Astrocyte (in vitro differentiated cells and primary cell): ENCODE data around the gene ARPP21. TPM values are rescaled to one million over a fixed set of nuclear protein-coding genes. Genes with fewer than 3 reads are reported as not detected.

ENCODE experiments used
- DNase-seq: peaks from one replicate; pipeline ENCODE4 v3.0.0-alpha.2; 2010; ENCODE audit warnings: low read depth
- FAIRE-seq: peaks from 2 replicates; lab custom pipeline; 2011; peaks lifted over from hg19 to GRCh38; lab: Jason Lieb, UNC
- H2AFZ ChIP-seq: 2 replicates; pipeline ENCODE4 v1.6.0; 2012; ENCODE audit warnings: low read depth, low read length, inconsistent platforms
- H3K27ac ChIP-seq: 2 replicates; pipeline ENCODE4 v1.5.1; 2011; ENCODE audit warnings: low read depth, low read length, inconsistent platforms
- H3K27me3 ChIP-seq: 2 replicates; pipeline ENCODE4 v1.6.0; 2011; ENCODE audit warnings: low read length, inconsistent platforms; ENCODE audit not compliant: insufficient read depth
- H3K36me3 ChIP-seq: 2 replicates; pipeline ENCODE4 v1.5.1; 2011; ENCODE audit warnings: low read length, inconsistent platforms; ENCODE audit not compliant: insufficient read depth
- H3K4me1 ChIP-seq: 2 replicates; pipeline ENCODE4 v1.5.1; 2011; ENCODE audit warnings: low read length, inconsistent platforms; ENCODE audit not compliant: insufficient read depth
- H3K4me2 ChIP-seq: 2 replicates; pipeline ENCODE4 v1.6.0; 2012; ENCODE audit warnings: low read length, inconsistent platforms
- H3K4me3 ChIP-seq: 2 replicates; pipeline ENCODE4 v1.5.1; 2011; ENCODE audit warnings: low read depth, mild to moderate bottlenecking, low read length, inconsistent platforms; ENCODE audit not compliant: insufficient read depth
- H3K79me2 ChIP-seq: 2 replicates; pipeline ENCODE4 v1.6.0; 2012; ENCODE audit warnings: mild to moderate bottlenecking, low read length, inconsistent platforms; ENCODE audit not compliant: insufficient read depth
- H3K9ac ChIP-seq: 2 replicates; pipeline ENCODE4 v1.6.0; 2012; ENCODE audit warnings: mild to moderate bottlenecking, low read length, inconsistent platforms
- H3K9me3 ChIP-seq: 2 replicates; pipeline ENCODE4 v1.5.1; 2012; ENCODE audit warnings: low read depth, mild to moderate bottlenecking, low read length, inconsistent platforms; ENCODE audit not compliant: insufficient read depth
- H4K20me1 ChIP-seq: 2 replicates; pipeline ENCODE4 v1.6.0; 2012; ENCODE audit warnings: low read length, inconsistent platforms; ENCODE audit not compliant: insufficient read depth
- H3K27ac Mint-ChIP-seq: one replicate; pipeline ENCODE4 v1.8.0; 2021; ENCODE audit warnings: mild to moderate bottlenecking, mixed read lengths; ENCODE audit not compliant: unreplicated experiment
- H3K27me3 Mint-ChIP-seq: one replicate; pipeline ENCODE4 v1.8.0; 2021; ENCODE audit warnings: low read depth, mixed read lengths; ENCODE audit not compliant: unreplicated experiment
- H3K36me3 Mint-ChIP-seq: one replicate; pipeline ENCODE4 v1.8.0; 2021; ENCODE audit warnings: low read depth, mixed read lengths; ENCODE audit not compliant: unreplicated experiment
- H3K4me1 Mint-ChIP-seq: one replicate; pipeline ENCODE4 v1.8.0; 2021; ENCODE audit warnings: low read depth, mixed read lengths; ENCODE audit not compliant: unreplicated experiment
- H3K4me3 Mint-ChIP-seq: one replicate; pipeline ENCODE4 v1.8.0; 2021; ENCODE audit warnings: mild to moderate bottlenecking, moderate library complexity, mixed read lengths; ENCODE audit not compliant: unreplicated experiment
- H3K9me3 Mint-ChIP-seq: one replicate; pipeline ENCODE4 v1.8.0; 2021; ENCODE audit warnings: mild to moderate bottlenecking, mixed read lengths; ENCODE audit not compliant: unreplicated experiment
- EZH2 ChIP-seq: IDR thresholded peaks from 2 replicates; pipeline ENCODE4 v1.6.1; 2012; ENCODE audit warnings: mild to moderate bottlenecking, low read length, inconsistent platforms; ENCODE audit not compliant: insufficient read depth
- total RNA-seq: library from RNA; stranded (reverse); gene quantifications from 2 replicates; pipeline ENCODE4 v1.2.1, GENCODE V29; 2021
- TF ChIP-seq, protein P1 (sequence below): IDR thresholded peaks from 2 replicates; pipeline ENCODE4 v1.5.1; 2011; ENCODE audit warnings: low read depth, mild to moderate bottlenecking, inconsistent platforms, low read length, moderate library complexity; ENCODE audit not compliant: insufficient read depth

ARPP21 gene
- total RNA-seq, 1 donor from 2014 or later, result 0.45 TPM

DNA sequence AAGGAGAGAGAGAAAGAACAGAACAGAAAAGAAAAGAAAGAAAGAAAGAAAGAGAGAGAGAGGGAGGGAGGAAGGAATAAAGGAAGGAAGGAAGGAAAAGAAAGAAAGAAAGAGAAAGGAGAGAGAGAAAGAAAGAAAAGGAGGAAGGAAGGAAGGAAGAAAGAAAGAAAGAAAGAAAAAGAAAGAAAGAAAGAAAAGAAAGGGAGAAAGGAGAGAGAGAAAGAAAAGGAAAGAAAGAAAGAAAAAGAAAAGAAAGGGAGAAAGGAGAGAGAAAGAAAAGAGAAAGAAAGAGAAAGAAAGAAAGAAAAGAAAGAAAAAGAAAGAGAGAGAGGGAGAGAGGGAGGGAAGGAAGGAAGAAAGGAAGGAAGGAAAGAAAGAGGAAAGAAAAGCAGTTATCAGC, 108.8 kb downstream of the ARPP21 start:
- no peak for FAIRE-seq
- Histone ChIP-seq H4K20me1 (no peaks in the 10 kb centered on the region), H3K79me2 (no peaks in the 10 kb centered on the region), H3K4me1 (no peaks in the 10 kb centered on the region), H3K4me2 (no peak overlapping the region), H3K9me3 (no peaks in the 10 kb centered on the region), H3K36me3 (no peaks in the 10 kb centered on the region), H3K4me3 (no peak overlapping the region), H3K27ac (no peak overlapping the region), H2AFZ (no peak overlapping the region), H3K9ac (no peak overlapping the region), H3K27me3 (no peaks in the 10 kb centered on the region)
- H3K4me1 Mint-ChIP-seq, result no peaks in the 10 kb centered on the region
- H3K27ac Mint-ChIP-seq, result no peak overlapping the region
- no peaks in the 10 kb centered on the region for H3K9me3 Mint-ChIP-seq
- H3K4me3 Mint-ChIP-seq, result no peak overlapping the region
- H3K36me3 Mint-ChIP-seq, result no peaks in the 10 kb centered on the region
- DNase-seq, result no peak
- peaks cover 6% of the 10 kb centered on the region for H3K27me3 Mint-ChIP-seq
- TF ChIP-seq, protein P1, sequence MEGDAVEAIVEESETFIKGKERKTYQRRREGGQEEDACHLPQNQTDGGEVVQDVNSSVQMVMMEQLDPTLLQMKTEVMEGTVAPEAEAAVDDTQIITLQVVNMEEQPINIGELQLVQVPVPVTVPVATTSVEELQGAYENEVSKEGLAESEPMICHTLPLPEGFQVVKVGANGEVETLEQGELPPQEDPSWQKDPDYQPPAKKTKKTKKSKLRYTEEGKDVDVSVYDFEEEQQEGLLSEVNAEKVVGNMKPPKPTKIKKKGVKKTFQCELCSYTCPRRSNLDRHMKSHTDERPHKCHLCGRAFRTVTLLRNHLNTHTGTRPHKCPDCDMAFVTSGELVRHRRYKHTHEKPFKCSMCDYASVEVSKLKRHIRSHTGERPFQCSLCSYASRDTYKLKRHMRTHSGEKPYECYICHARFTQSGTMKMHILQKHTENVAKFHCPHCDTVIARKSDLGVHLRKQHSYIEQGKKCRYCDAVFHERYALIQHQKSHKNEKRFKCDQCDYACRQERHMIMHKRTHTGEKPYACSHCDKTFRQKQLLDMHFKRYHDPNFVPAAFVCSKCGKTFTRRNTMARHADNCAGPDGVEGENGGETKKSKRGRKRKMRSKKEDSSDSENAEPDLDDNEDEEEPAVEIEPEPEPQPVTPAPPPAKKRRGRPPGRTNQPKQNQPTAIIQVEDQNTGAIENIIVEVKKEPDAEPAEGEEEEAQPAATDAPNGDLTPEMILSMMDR, result no peak
- no peak for TF ChIP-seq EZH2

DNA sequence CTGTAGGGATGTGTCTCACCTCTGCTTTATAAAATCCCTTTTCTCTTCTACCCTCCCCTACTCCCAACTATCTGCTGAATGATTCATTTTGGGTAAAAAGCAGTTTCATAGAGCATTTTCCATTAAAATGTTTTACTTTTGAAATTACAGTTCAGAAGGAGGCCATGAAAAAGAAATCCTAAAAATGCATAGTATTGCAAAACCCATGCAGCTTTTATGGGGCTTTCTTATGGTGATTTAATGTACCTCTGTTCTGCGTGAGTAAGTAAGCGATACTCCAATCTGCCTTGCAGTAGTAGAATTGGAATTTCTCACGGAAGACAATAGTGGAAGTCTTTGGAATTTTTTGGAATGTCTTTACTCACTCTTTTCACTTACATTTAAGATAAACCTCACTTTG, 111.9 kb downstream of the ARPP21 start:
- H3K9me3 Mint-ChIP-seq, result no peaks in the 10 kb centered on the region
- Histone ChIP-seq H3K36me3 (no peaks in the 10 kb centered on the region), H3K27ac (no peak overlapping the region), H2AFZ (no peak overlapping the region), H3K9me3 (no peaks in the 10 kb centered on the region), H3K4me2 (no peak overlapping the region), H4K20me1 (no peaks in the 10 kb centered on the region), H3K79me2 (no peaks in the 10 kb centered on the region), H3K9ac (no peak overlapping the region), H3K27me3 (no peaks in the 10 kb centered on the region), H3K4me1 (no peaks in the 10 kb centered on the region), H3K4me3 (no peak overlapping the region)
- H3K27me3 Mint-ChIP-seq, result peaks cover 3% of the 10 kb centered on the region
- no peaks in the 10 kb centered on the region for H3K4me1 Mint-ChIP-seq
- FAIRE-seq, result no peak
- TF ChIP-seq, protein P1, result no peak
- TF ChIP-seq EZH2, result no peak
- no peak overlapping the region for H3K4me3 Mint-ChIP-seq
- H3K36me3 Mint-ChIP-seq, result no peaks in the 10 kb centered on the region
- no peak overlapping the region for H3K27ac Mint-ChIP-seq
- DNase-seq, result no peak

DNA sequence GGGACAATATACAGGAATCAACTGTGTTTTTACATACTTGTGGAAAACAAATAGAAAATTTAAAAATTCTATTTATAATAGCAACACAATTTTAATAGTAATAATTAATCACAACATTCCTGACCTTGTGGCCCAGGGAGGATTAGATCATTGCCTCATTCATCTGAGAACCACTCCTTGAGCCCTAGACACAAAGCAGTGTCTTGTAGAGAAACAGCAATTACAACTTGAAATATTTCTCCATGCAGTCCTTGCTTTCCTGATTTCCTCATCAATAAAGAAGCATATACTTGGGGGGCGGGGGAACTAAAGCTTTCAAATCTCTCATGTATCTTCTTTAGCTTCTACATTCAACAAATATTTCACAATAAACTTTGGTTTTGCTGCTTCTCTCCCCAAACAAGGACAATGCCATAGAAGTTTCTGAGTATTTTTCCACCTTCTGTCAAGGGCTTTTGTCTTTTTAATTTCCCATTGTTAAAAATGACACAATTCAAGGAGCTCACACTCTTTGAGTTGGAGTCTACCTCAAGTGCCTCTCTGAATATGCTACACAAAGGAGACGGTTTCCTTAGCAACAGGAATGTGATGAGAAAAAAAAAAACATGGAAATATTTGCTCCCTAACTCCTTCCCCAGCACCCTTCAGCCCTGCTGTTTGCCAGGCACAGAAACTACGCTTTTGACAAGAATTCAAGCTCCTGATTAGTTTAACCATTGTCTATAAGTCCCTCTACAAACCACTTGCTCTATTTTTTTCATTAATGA, 118.8 kb downstream of the ARPP21 start:
- Histone ChIP-seq H3K27me3 (no peaks in the 10 kb centered on the region), H3K79me2 (no peaks in the 10 kb centered on the region), H3K9me3 (no peaks in the 10 kb centered on the region), H3K36me3 (no peaks in the 10 kb centered on the region), H4K20me1 (no peaks in the 10 kb centered on the region), H2AFZ (no peak overlapping the region), H3K4me1 (no peaks in the 10 kb centered on the region), H3K4me3 (no peak overlapping the region), H3K27ac (no peak overlapping the region), H3K4me2 (no peak overlapping the region), H3K9ac (no peak overlapping the region)
- FAIRE-seq (no peak), DNase-seq (no peak)
- H3K27me3 Mint-ChIP-seq, result peaks cover 3% of the 10 kb centered on the region
- H3K4me1 Mint-ChIP-seq, result no peaks in the 10 kb centered on the region
- H3K9me3 Mint-ChIP-seq, result no peaks in the 10 kb centered on the region
- H3K27ac Mint-ChIP-seq, result no peak overlapping the region
- no peaks in the 10 kb centered on the region for H3K36me3 Mint-ChIP-seq
- TF ChIP-seq, protein P1, result no peak
- no peak for TF ChIP-seq EZH2
- H3K4me3 Mint-ChIP-seq, result no peak overlapping the region
